CD4-positive, CD25-positive, alpha-beta regulatory T cell (primary cell): ENCODE results near the gene CMAS. TPM values are rescaled to one million over a fixed set of nuclear protein-coding genes. Genes with fewer than 3 reads are reported as not detected.
"Not testable (repeated sequence)": the region's sequence is repeated elsewhere in the genome, so short reads cannot be mapped to it uniquely, and the experiment has no call there.

Source experiments
- ATAC-seq, 2 donors: fragments of 150-1000 bp; cut with Tn5 transposase; one replicate each; pipeline ENCODE4 v1.10.0; 2021; ENCODE audit warnings: low read depth in 2 of 2, moderate number of reproducible peaks in 2 of 2, moderate library complexity in 1 of 2
- DNase-seq, 3 donors: peaks; one replicate each; pipeline versions ENCODE4 v3.0.0 to v3.0.0-alpha.2; 2012 to 2022; ENCODE audit warnings: mixed read lengths in 1 of 3
- H3K27ac ChIP-seq: one replicate; pipeline ENCODE4 v1.7.0; 2013; ENCODE audit warnings: mild to moderate bottlenecking, low read length; ENCODE audit not compliant: insufficient read depth, poor library complexity, severe bottlenecking
- H3K27me3 ChIP-seq: one replicate; pipeline ENCODE4 v1.7.0; 2013; ENCODE audit warnings: low read length; ENCODE audit not compliant: control insufficient read depth, insufficient read depth
- H3K36me3 ChIP-seq: one replicate; pipeline ENCODE4 v1.7.0; 2013; ENCODE audit warnings: mild to moderate bottlenecking, low read length, moderate library complexity; ENCODE audit not compliant: control insufficient read depth, insufficient read depth
- H3K4me1 ChIP-seq: 2 replicates; pipeline ENCODE4 v1.7.0; 2013; ENCODE audit warnings: mild to moderate bottlenecking, low read length; ENCODE audit not compliant: insufficient read depth, control insufficient read depth, poor library complexity, severe bottlenecking
- H3K4me3 ChIP-seq: one replicate; pipeline ENCODE4 v1.7.0; 2013; ENCODE audit warnings: low read depth, mild to moderate bottlenecking, low read length, moderate library complexity
- H3K9me3 ChIP-seq, 2 experiments: 1 replicate in 1 of 2; 2 replicates in 1 of 2; pipeline ENCODE4 v1.7.0; 2013; ENCODE audit warnings: low read length in 2 of 2, mild to moderate bottlenecking in 1 of 2, moderate library complexity in 1 of 2; ENCODE audit not compliant: control insufficient read depth in 2 of 2
- H3K27ac Mint-ChIP-seq, 3 donors: one replicate each; pipeline ENCODE4 v1.8.0; 2020 to 2022; ENCODE audit warnings: mild to moderate bottlenecking in 3 of 3, mixed read lengths in 3 of 3, moderate library complexity in 2 of 3
- H3K27me3 Mint-ChIP-seq: one replicate; pipeline ENCODE4 v1.8.0; 2022; ENCODE audit warnings: mild to moderate bottlenecking, mixed read lengths
- H3K36me3 Mint-ChIP-seq: one replicate; pipeline ENCODE4 v1.8.0; 2020; ENCODE audit warnings: mixed read lengths
- H3K4me1 Mint-ChIP-seq, 4 donors: one replicate each; pipeline ENCODE4 v1.8.0; 2020 to 2022; ENCODE audit warnings: mixed read lengths in 4 of 4, mild to moderate bottlenecking in 1 of 4
- H3K4me3 Mint-ChIP-seq, 4 donors: one replicate each; pipeline ENCODE4 v1.8.0; 2020 to 2022; ENCODE audit warnings: mild to moderate bottlenecking in 4 of 4, mixed read lengths in 4 of 4, moderate library complexity in 3 of 4
- H3K9me3 Mint-ChIP-seq, 7 donors: one replicate each; pipeline ENCODE4 v1.8.0; 2020 to 2022; ENCODE audit warnings: mixed read lengths in 7 of 7, mild to moderate bottlenecking in 3 of 7, moderate library complexity in 2 of 7
- polyA plus RNA-seq, 4 donors: library from polyadenylated mRNA; unstranded; fragments of 300-500 nt; fragmentation: Illumina TruSeq; gene quantifications; one replicate each; pipeline ENCODE4 v1.2.3, GENCODE V29; 2021
- total RNA-seq: library from RNA; stranded (reverse); gene quantifications from one replicate; pipeline ENCODE4 v1.2.3, GENCODE V29; 2022

The CMAS gene
- 17.0 TPM for total RNA-seq
- polyA plus RNA-seq, result 10 to 100 TPM; 41.8 to 43.2 (median 42.3) TPM

GRCh38 chr12:22046090-22046967 lies at the start of gene CMAS:
Gene CMAS, plus strand, starts transcription at chr12:22046218. Its CDS starts 86 bp downstream, at chr12:22046304.
- peaks cover 22 to 49% (median 43%) of the 10 kb centered on the region in 4 donors for H3K4me1 Mint-ChIP-seq
- H3K27ac Mint-ChIP-seq, result peak within 1 kb of the TSS; percentile 82 to 93 (median 92)
- Histone ChIP-seq H3K9me3 (no peaks in the 10 kb centered on the region), H3K27ac (peak within 1 kb of the TSS; percentile 65), H3K27me3 (no peaks in the 10 kb centered on the region), H3K4me1 (peaks cover 20% of the 10 kb centered on the region), H3K4me3 (peak within 1 kb of the TSS; percentile 80), H3K36me3 (no peaks in the 10 kb centered on the region)
- no peaks in the 10 kb centered on the region for H3K9me3 Mint-ChIP-seq
- peak within 1 kb of the TSS; percentile 87 to 98 (median 95) for H3K4me3 Mint-ChIP-seq
- no peaks in the 10 kb centered on the region for H3K27me3 Mint-ChIP-seq
- DNase-seq (peak; percentile 65 to 85 (median 75)), ATAC-seq (peak; percentile 86 to 90)
- no peaks in the 10 kb centered on the region for H3K36me3 Mint-ChIP-seq

- H3K36me3 ChIP-seq, result no peaks in the 10 kb centered on the region
- Mint-ChIP-seq H3K27ac (no peak overlapping the region), H3K9me3 (peaks cover 0 to 2% (median 0%) of the 10 kb centered on the region in 7 donors), H3K4me3 (no peak overlapping the region), H3K36me3 (no peaks in the 10 kb centered on the region), H3K4me1 (peaks cover 0 to under 1% (median 0%) of the 10 kb centered on the region in 4 donors), H3K27me3 (peaks cover 5% of the 10 kb centered on the region)
- H3K27ac ChIP-seq, result no peak overlapping the region
- H3K9me3 ChIP-seq, result no peaks in the 10 kb centered on the region
- DNase-seq (no peak), ATAC-seq (no peak)
- no peak overlapping the region for H3K4me3 ChIP-seq
- peaks cover 2% of the 10 kb centered on the region for H3K27me3 ChIP-seq
- H3K4me1 ChIP-seq, result no peaks in the 10 kb centered on the region
Observed at GRCh38 chr12:21998295-21998694, 47.7 kb upstream of the CMAS start.

GRCh38 chr12:21998782-21999181 lies 47.2 kb upstream of the CMAS start:
- no peaks in the 10 kb centered on the region for H3K36me3 Mint-ChIP-seq
- no peak overlapping the region for H3K27ac Mint-ChIP-seq
- peaks cover 2% of the 10 kb centered on the region for H3K27me3 ChIP-seq
- H3K27ac ChIP-seq, result no peak overlapping the region
- H3K27me3 Mint-ChIP-seq, result peaks cover 5% of the 10 kb centered on the region
- no peaks in the 10 kb centered on the region for H3K4me1 ChIP-seq
- H3K4me3 Mint-ChIP-seq, result no peak overlapping the region
- no peaks in the 10 kb centered on the region for H3K4me1 Mint-ChIP-seq
- H3K36me3 ChIP-seq, result no peaks in the 10 kb centered on the region
- DNase-seq (no peak), ATAC-seq (no peak)
- no peaks in the 10 kb centered on the region for H3K9me3 ChIP-seq
- H3K9me3 Mint-ChIP-seq, result peaks cover 0 to 2% (median 0%) of the 10 kb centered on the region in 7 donors
- H3K4me3 ChIP-seq, result no peak overlapping the region

GRCh38 chr12:22002430-22002829 lies 43.6 kb upstream of the CMAS start:
- H3K36me3 Mint-ChIP-seq, result no peaks in the 10 kb centered on the region

GRCh38 chr12:22007794-22008193 lies 38.2 kb upstream of the CMAS start:
- not testable (repeated sequence) for H3K36me3 ChIP-seq, H3K27me3 Mint-ChIP-seq, H3K4me1 Mint-ChIP-seq

More at GRCh38 chr12:22002430-22002829, 43.6 kb upstream of the CMAS start:
- H3K27me3 ChIP-seq, result peaks cover 2% of the 10 kb centered on the region
- Mint-ChIP-seq H3K9me3 (peaks cover 0 to 2% (median 0%) of the 10 kb centered on the region in 7 donors), H3K27ac (peak overlapping the region in 1 of 3 donors; percentile 53), H3K4me1 (no peaks in the 10 kb centered on the region), H3K27me3 (peaks cover 4% of the 10 kb centered on the region), H3K4me3 (no peak overlapping the region)
- no peaks in the 10 kb centered on the region for H3K9me3 ChIP-seq
- no peak overlapping the region for H3K4me3 ChIP-seq
- no peaks in the 10 kb centered on the region for H3K4me1 ChIP-seq
- H3K36me3 ChIP-seq, result no peaks in the 10 kb centered on the region
- no peak overlapping the region for H3K27ac ChIP-seq
- ATAC-seq (no peak), DNase-seq (no peak)

GRCh38 chr12:22008196-22008595 lies 37.8 kb upstream of the CMAS start:
- Histone ChIP-seq H3K4me3 (no peak overlapping the region), H3K36me3 (no peaks in the 10 kb centered on the region), H3K27me3 (no peaks in the 10 kb centered on the region), H3K9me3 (no peaks in the 10 kb centered on the region), H3K4me1 (no peaks in the 10 kb centered on the region), H3K27ac (no peak overlapping the region)
- Mint-ChIP-seq H3K4me3 (no peak overlapping the region), H3K27ac (no peak overlapping the region), H3K27me3 (peaks cover 4% of the 10 kb centered on the region), H3K4me1 (no peaks in the 10 kb centered on the region), H3K9me3 (peaks cover 0 to 3% (median 2%) of the 10 kb centered on the region in 7 donors), H3K36me3 (no peaks in the 10 kb centered on the region)
- no peak for DNase-seq
- no peak for ATAC-seq

More at GRCh38 chr12:22007794-22008193, 38.2 kb upstream of the CMAS start:
- not testable (repeated sequence) for DNase-seq, H3K9me3 Mint-ChIP-seq, H3K4me1 ChIP-seq, H3K27ac Mint-ChIP-seq, H3K4me3 Mint-ChIP-seq, ATAC-seq, H3K27me3 ChIP-seq, H3K36me3 Mint-ChIP-seq, H3K4me3 ChIP-seq, H3K9me3 ChIP-seq, H3K27ac ChIP-seq

- ATAC-seq, result no peak
- no peaks in the 10 kb centered on the region for H3K36me3 Mint-ChIP-seq
- Histone ChIP-seq H3K9me3 (no peaks in the 10 kb centered on the region), H3K4me3 (no peak overlapping the region), H3K27ac (no peak overlapping the region), H3K27me3 (peaks cover 4% of the 10 kb centered on the region), H3K36me3 (no peaks in the 10 kb centered on the region), H3K4me1 (no peaks in the 10 kb centered on the region)
- no peak for DNase-seq
- H3K27me3 Mint-ChIP-seq, result peaks cover 18% of the 10 kb centered on the region
- H3K9me3 Mint-ChIP-seq, result peaks cover 0 to 3% (median 1%) of the 10 kb centered on the region in 7 donors
- H3K27ac Mint-ChIP-seq, result no peak overlapping the region
- no peaks in the 10 kb centered on the region for H3K4me1 Mint-ChIP-seq
- H3K4me3 Mint-ChIP-seq, result no peak overlapping the region
Observed at GRCh38 chr12:22014041-22014782, 31.8 kb upstream of the CMAS start.
